H1 (cell line): ENCODE measurements around the gene PLPP4. TPM values are rescaled to one million over a fixed set of nuclear protein-coding genes. Genes with fewer than 3 reads are reported as not detected.

Experiments used
- BCL11A ChIP-seq, 2 experiments: IDR thresholded peaks; one replicate each; pipeline ENCODE4 v1.6.1; 2011; ENCODE audit warnings: low read depth in 2 of 2, low read length in 2 of 2, mild to moderate bottlenecking in 2 of 2
- CTBP2 ChIP-seq: IDR thresholded peaks from 2 replicates; pipeline ENCODE4 v1.7.0; 2011; ENCODE audit warnings: borderline replicate concordance, mild to moderate bottlenecking, moderate library complexity, mixed read lengths, low read length; ENCODE audit not compliant: insufficient read depth, insufficient read length
- HDAC2 ChIP-seq, 2 experiments: fragments of 300-600 bp in 1 of 2; sonication (generic) in 1 of 2; IDR thresholded peaks; 2 replicates each; pipeline ENCODE4 v1.6.1; 2011 to 2012; ENCODE audit warnings: low read depth in 2 of 2, low read length in 2 of 2, mild to moderate bottlenecking in 2 of 2, moderate library complexity in 2 of 2, borderline replicate concordance in 1 of 2, inconsistent platforms in 1 of 2
- KDM1A ChIP-seq: fragments of 200-600, 300-600 bp; sonication (generic); IDR thresholded peaks from 2 replicates; pipeline ENCODE4 v1.7.1; 2016; ENCODE audit warnings: mild to moderate bottlenecking, low read length, borderline replicate concordance
- polyA plus RNA-seq, 7 experiments: library from polyadenylated mRNA; depleted of rRNA in 3 of 7; stranded (reverse) in 5 of 7; unstranded in 2 of 7; fragments of >200 nt in 5 of 7; fragments of 200-250 nt in 2 of 7; gene quantifications; 1 replicate in 5 of 7; 2 replicates in 1 of 7; 4 replicates in 1 of 7; pipeline versions ENCODE4 v1.2.1 to v1.2.3, GENCODE V29; 2011 to 2013; ENCODE audit warnings: missing spikeins in 2 of 7, mixed read lengths in 2 of 7
- total RNA-seq: library from RNA; stranded (reverse); fragmentation: NEBNext Ultra II Directional; extraction: Animal tissue kit (Norgen Biotek cat#: 25700); gene quantifications from 2 replicates; pipeline ENCODE4 v1.2.1, GENCODE V29; 2021
- TF ChIP-seq, protein P1 (sequence below): IDR thresholded peaks from 2 replicates; pipeline ENCODE4 v1.6.1; 2012; ENCODE audit warnings: inconsistent platforms
- TF ChIP-seq, protein P2 (sequence below): IDR thresholded peaks from 2 replicates; pipeline ENCODE4 v1.6.1; 2012; ENCODE audit warnings: low read length, inconsistent platforms

PLPP4 gene
- total and polyA plus RNA-seq, 2 of the 8 experiments (the other 6 are each of a cell fraction or from before 2014, with no cell fraction given) = 0.30 TPM; not detected in 1

DNA sequence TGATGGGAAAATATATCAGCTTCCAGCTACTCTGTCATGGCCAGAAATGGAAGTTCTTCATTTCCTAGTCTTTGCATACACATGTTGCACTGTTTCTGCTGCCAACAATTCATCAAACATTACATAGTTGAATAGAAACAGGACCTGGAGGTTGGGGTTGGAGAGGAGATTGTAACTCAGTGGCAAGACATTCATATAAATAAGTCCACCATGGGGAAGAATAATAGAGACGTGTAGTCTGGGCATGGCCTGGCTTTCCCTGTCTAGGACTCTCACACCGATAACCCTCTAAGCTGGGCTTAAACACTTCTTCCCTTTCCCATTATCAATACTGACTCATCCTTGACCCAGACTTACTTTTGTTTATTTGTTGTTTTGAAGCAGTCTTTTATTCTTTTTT is 155.7 kb downstream of the PLPP4 start (continued):
- TF ChIP-seq HDAC2 (IDR thresholded peaks at IDR 0.05; ENCODE audit: borderline replicate concordance in 1 of 2, low read depth in 2 of 2, low read length in 2 of 2) = no peak
- TF ChIP-seq, protein P1, sequence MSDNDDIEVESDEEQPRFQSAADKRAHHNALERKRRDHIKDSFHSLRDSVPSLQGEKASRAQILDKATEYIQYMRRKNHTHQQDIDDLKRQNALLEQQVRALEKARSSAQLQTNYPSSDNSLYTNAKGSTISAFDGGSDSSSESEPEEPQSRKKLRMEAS = no peak
- no peak for TF ChIP-seq BCL11A (IDR thresholded peaks at IDR 0.05; ENCODE audit: low read depth in 2 of 2, low read length in 2 of 2)
- no peak for TF ChIP-seq CTBP2
- TF ChIP-seq, protein P2, sequence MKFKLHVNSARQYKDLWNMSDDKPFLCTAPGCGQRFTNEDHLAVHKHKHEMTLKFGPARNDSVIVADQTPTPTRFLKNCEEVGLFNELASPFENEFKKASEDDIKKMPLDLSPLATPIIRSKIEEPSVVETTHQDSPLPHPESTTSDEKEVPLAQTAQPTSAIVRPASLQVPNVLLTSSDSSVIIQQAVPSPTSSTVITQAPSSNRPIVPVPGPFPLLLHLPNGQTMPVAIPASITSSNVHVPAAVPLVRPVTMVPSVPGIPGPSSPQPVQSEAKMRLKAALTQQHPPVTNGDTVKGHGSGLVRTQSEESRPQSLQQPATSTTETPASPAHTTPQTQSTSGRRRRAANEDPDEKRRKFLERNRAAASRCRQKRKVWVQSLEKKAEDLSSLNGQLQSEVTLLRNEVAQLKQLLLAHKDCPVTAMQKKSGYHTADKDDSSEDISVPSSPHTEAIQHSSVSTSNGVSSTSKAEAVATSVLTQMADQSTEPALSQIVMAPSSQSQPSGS = no peak
- no peak for TF ChIP-seq KDM1A
- TF ChIP-seq, all 59 proteins: peak for 0
